HG03045 (cell line): ENCODE data around the gene CFAP119.

ENCODE experiments used
- ATAC-seq: cut with Tn5 transposase; IDR thresholded peaks from one replicate; pipeline ENCODE4 v1.9.1; 2021; ENCODE audit warnings: mild to moderate bottlenecking, moderate library complexity; ENCODE audit not compliant: unreplicated experiment

CFAP119 gene

DNA sequence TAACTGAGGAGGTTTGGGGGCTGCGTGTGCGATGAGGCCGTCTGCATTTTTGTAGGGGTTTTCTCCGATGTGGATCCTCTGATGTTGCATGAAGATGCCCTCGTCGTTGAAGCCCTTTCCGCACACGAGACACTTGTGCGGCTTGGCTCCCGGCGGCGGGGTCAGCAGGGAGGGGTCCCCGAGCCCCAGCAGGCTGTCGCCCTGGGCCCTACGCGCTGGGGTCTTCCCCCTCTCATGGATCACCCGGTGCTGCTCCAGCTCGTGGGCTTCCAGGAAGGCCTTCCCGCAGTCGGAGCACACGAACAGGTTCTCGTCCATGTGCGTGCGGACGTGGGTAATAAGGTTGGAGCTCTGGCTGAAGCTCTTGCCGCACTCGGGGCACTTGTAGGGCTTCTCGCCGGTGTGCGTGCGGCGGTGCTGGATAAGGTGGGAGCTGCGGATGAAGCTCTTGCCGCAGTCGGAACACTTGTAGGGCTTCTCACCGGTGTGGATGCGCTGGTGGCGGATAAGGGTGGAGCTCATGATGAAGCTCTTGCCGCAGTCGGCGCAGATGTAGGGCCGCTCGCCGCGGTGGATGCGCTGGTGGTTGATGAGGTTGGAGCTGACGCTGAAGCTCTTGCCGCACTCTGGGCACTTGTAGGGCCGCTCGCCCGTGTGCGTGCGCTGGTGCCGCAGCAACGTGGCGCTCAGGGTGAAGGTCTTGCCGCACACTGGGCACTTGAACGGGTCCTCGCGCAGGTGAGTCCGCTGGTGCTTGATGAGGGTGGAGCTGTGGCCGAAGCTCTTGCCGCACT, 20.8 kb upstream of the CFAP119 start:
- no peak for ATAC-seq

DNA sequence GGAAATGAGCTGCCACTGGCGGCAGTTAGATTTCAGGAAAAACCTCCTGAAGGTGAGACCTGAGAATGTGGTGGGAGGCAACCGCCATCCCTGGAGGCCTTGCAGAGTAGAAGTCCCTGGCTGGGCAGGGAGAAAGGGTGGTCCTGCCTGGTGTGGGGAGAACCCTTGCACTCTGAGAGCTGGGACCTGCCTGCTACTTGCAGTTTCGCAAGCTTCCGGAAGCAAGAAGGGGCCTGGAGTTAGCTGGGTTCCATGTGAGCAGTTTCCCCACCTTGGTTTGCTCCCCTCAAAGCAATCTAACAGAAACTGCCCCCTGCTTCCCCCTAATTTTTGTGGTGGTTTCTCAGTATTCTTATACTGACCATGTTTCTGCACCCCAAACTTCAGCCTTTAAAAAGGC, 18.7 kb upstream of the CFAP119 start:
- no peak for ATAC-seq

DNA sequence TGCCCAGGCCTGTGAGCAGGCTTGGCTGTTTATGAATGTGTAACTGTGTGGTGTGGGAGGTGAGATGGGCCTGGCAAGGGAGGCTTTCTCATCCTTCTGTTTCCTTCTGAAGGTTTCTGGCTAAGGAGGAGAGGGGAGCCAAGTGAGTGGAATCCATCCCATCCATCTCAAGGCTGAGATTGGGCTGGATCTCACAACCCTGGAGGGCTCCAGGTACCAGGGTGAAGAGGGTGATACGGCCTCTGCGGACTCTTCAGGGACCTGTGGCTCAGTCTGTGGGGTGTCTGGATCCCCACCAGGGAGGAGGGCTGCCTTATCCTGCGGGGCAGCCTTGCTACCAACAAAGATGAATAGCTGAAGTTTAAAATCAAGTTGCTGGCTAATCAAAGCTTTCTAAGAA, 18.2 kb upstream of the CFAP119 start:
- no peak for ATAC-seq

DNA sequence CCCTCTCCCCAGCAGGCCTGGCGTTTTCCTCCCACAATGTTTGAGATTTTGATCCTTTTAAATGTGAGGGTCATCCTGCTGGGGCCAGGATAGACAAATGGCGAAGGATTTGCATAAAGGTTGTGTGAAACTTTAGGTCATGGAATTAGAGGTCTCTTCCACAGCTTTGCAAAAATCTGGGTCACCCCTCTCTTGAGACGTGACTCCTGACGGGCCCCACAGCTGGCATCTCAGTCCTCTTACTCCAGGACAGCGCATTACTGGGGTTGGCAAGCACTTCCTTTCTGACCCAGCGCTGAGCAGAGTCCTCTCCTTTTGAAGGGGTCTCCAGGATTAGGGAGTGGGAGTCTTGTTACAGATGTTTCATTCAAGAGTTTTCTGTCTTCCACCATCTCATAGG, 17.7 kb upstream of the CFAP119 start:
- ATAC-seq = no peak

DNA sequence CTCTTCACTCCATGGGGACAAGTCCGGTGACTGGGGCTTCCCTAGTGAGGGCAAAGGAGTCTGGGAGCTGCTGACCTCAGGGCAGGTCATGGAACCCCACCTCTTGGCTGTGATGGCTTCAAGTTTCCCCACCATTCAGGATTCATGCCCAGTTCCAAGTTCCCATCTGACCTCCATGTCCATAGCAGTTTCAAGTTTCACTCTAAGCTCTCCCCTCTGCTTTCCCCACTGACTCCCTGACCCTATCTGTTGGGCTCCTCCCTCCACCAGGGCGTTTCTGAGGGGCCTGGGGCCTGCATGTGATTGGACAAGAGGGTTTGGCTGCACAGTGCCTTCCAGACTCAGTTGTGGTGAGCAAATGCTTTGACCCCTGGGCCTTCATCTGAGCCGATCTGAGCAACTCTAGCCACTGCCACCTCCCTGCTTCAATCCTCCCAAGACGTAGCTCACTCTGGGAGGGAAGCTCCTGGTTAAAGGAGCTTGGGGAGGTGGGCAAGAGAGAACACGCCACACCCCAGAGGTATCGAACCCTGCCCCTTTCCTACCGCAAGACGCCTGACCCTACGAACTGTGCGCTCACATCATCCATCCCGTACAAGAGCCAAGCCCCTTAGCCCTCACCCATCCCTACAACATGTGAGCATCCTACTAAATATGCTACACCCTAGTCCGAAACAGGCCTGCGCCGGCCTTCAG, 16.8 kb upstream of the CFAP119 start:
- ATAC-seq = no peak

DNA sequence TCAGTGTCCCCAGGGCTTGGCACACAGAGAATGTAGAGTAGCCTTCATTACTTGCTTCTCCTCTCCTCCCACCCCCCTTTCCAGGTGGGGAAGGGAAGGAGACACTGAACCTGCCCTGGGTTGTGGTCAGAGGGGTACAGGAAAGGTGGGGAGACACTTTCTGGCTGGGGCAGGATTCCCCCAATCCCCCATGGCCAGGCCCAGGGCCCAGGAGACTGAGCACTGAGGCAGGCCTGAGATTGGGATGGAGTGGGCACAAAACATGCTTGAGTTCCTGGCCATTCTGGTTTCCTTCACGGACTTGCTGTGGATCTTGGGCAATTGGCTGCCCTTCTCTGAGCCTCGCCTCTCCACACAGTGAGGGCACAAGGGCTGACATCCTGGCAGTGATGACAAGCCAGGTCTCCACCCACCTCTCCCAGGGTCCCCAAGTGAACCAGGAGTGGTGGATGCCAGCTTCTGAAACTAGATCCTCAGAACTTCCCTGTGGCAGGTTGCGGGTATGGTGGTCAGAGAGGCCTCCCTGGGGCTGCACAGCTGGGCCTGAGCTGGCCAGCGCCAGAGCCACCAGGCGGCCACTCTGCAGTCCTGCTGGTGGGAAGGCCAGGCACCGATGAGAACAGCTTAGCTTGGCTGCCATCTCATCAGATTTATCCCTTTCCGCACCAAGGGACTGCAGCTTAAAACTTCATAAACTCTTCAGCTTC, 15.9 kb upstream of the CFAP119 start:
- ATAC-seq = no peak

DNA sequence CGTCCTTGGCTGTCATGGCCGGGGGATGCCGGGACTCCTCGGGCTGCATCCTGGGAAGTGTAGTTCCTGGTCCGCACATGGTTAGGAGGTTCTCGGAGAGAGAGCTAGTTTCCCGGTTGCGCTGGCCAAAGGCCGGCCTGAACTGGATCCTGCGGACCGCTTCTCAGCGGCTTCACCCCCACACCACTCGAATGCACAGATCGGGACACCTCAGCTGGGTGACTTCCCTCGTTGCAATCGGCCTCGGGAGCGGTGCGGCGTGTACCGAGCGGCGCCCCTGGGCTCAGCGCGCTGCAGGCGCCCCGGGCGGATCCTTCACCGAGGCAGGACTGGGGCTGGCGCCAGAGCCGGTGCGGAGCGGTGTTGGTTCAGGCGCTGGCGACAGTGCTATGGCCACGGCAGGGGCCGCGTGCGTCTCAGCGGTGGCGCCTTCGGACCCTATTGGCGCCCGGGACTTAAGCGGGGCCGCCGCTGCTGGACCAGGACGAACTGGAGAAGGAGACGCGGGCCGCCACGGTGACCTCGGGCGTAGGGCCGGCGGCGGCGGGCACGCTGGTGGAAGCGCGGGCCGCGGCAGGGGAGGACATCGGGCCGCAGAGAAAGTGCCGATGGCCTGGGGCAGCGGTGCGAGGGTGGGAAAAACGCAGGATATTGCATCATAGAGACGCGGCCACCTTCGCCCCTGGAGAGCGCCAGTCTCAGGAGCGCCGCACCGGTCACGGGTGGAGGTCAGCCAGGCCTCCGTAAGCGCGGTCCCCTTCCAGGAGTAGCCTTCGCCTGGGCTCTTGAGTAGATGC, 13.7 kb upstream of the CFAP119 start:
- ATAC-seq = peak; percentile 55

DNA sequence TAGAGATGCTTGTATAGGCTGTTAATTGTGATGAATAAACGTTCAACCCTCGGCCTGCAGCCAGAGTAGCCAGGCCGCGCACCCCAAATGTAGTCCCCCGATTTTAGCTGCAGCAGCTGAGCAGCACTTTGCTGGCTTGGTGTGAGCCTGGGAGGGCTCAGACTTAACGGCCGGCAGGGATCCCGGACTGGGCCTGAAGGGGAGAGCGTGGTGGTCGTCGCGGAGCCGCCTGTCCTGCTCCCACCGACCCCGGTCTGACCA, 13.2 kb upstream of the CFAP119 start:
- no peak for ATAC-seq

DNA sequence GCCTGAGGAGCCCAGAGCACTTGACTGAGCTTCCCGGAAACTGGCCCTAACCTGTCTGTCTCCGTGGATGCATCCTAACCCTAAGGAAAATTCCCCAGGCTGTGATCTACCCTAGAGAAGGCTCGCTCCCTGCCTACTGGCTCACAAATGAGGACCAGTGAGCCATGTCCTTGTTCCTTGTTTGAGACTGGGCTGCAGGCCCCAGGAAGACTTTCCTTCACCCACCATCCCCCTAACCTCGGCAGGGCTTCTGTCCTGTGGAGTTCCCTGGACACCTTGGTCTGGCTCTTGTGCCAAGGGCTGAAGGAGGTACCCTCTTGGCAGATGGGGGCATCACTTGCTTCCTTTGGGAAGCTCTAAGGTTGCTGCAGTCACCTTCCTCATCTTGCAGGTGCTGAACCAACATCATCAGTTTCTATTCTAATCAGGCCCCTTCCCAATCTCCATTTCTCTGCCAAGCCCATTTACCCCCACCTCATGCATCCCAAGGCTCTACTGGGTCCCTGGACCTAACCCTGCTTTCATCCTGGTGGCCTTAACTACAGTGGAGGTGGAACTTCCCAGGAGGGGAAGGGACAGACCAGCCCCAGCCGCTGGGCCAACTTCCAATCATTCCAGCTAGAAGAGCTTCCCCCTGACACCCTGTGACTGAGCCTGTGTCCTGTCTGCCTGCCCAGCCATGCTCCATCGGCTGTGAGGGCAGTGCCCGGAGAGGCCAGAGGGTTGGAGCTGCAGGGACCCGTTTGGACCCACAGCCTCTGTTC, 12.7 kb upstream of the CFAP119 start:
- ATAC-seq = no peak

DNA sequence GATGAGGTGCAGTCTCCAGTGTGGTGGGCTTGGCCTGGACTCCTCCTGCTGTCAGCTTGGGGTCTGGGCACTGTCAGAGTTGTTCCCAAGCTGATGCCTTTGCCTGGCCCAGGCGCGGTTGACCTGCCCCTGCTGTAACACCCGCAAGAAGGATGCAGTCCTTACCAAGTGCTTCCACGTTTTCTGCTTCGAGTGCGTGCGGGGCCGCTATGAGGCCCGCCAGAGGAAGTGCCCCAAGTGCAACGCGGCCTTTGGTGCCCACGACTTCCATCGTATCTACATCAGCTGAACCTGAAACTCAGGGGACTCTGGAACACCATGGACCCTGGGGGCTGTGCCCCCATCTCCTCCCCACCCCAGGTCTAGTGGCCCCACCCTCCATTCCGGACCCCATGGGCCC, 12.0 kb upstream of the CFAP119 start:
- ATAC-seq = no peak

DNA sequence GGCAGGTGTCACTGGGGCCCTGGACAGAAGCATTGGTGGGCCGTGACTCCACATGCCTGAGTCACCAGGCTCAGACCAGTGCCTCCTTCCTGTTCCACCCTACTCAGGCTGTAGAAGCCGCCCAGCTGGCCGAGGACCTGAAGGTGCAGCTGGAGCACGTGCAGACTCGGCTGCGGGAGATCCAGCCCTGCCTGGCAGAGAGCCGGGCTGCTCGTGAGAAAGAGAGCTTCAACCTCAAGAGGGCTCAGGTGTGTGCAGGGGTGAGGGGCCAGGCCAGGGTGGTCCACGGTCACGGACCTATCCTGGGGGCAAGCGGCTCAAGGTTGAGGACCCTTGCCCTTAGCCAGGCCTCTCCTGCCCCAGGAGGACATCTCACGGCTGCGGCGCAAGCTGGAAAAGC, 9.9 kb upstream of the CFAP119 start:
- no peak for ATAC-seq

DNA sequence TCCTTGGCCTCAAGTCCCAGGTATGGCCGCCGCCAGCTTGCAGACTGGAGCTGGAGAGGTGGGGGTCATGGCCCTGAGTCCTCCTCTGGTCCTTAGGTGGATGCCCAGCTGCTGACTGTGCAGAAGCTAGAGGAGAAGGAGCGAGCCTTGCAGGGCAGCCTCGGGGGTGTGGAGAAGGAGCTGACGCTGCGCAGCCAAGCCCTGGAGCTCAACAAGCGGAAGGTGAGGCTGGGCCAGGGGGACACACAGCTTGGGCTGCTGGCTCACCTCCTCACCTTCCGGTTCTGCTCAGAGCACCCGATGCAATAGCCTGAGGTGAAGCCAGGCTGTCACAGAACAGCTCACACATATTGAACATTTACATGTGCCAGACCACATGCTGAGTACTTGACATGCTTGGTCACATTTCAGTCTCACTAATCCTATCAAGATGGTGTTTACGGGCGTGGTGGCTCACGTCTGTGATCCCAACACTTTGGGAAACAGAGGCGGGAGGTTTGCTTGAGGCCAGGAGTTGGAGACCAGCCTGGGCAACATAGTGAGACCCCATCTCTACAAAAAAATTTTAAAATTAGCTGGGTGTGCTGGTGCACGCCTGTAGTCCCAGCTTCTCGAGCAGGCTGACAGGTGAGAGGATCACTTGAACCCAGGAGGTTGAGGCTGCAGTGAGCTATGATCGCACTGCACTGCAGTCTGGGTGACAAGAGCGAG, 7.7 kb upstream of the CFAP119 start:
- ATAC-seq = no peak

DNA sequence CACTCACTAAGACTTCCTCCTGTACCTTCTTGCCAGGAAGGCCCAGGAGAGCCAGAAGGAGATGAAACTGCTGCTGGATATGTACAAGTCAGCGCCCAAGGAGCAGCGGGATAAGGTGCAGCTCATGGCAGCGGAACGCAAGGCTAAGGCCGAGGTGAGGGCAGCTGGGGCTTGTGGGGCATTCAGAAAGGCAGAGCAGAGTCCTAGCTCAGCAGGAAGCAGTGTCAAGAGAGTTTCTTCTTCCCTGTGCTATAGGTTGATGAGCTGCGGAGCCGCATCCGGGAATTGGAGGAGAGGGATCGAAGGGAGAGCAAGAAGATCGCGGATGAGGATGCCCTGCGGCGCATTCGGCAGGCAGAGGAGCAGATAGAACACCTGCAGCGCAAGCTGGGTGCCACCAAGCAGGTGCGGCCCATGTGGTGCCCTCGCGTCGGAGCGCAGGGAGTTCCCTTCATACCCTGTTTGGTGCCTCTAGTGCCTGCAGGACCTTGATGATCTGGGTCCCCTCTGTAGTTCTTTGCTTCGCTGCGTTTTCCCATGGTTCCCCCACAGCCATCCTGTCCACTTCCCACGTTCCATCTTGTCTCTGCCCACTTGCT, 6.8 kb upstream of the CFAP119 start:
- ATAC-seq = no peak

DNA sequence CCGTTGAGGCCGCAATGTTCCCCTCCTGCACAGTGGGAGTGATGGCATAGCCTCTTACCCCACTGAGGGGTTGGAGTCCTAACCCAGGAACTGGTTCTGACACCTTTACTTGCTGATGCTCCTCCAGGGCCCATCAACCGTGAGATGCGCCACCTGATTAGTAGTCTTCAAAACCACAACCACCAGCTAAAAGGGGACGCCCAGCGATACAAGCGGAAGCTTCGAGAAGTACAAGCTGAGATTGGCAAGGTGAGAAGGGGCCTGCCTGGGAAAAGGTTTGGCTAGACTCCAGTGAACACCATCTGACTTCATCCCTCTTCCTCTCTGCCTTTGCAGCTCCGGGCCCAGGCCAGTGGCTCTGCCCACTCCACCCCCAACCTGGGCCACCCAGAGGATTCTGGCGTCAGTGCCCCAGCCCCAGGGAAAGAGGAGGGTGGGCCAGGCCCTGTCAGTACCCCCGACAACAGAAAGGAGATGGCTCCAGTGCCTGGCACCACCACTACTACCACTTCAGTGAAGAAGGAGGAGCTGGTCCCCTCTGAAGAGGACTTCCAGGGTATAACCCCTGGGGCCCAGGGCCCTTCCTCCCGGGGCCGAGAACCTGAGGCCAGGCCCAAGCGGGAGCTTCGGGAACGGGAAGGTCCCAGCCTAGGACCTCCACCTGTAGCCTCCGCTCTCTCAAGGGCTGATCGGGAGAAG, 6.1 kb upstream of the CFAP119 start:
- no peak for ATAC-seq

DNA sequence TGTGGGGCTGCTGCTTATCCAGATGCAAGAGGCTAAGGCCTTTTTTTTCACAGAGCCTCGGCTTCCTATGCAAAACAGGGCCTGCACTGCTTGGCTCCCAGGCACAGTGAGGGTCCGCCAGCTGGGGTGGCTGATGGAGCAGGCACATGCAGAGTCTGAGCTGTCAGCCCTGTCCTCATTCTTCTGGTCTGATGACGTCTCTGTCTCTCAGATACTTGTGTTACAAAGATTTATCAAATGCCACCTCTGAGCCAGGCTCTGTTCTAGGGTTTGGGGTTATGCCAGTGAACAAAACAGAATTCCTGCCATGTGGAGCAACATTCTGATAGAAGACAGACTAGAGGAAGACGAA, 5.0 kb upstream of the CFAP119 start:
- no peak for ATAC-seq

DNA sequence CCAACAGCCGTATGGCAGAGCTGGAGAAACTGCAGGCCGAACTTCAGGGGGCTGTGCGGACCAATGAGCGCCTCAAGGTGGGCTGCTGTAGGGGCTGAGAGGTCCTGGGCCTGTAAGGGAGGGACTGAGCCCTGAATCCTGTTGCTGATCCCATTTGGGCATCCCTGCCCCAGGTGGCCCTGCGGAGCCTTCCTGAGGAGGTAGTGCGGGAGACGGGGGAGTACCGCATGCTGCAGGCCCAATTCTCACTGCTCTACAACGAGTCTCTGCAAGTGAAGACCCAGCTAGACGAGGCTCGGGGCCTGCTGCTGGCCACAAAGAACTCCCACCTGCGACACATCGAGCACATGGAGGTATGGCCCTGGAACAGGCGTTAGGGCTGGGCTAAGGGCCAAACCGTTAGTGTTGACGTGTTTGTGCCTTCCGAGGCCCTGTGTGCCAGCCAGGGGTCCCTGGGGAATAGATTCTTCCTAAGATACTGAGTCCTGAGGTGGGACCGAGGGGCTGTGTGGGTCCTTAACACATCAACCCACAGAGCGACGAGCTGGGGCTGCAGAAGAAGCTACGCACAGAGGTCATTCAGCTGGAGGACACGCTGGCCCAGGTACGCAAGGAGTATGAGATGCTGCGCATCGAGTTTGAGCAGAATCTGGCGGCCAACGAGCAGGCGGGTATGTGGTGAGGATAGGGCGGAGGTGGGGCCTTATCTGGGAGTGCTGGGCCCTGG, 4.5 kb upstream of the CFAP119 start:
- no peak for ATAC-seq

DNA sequence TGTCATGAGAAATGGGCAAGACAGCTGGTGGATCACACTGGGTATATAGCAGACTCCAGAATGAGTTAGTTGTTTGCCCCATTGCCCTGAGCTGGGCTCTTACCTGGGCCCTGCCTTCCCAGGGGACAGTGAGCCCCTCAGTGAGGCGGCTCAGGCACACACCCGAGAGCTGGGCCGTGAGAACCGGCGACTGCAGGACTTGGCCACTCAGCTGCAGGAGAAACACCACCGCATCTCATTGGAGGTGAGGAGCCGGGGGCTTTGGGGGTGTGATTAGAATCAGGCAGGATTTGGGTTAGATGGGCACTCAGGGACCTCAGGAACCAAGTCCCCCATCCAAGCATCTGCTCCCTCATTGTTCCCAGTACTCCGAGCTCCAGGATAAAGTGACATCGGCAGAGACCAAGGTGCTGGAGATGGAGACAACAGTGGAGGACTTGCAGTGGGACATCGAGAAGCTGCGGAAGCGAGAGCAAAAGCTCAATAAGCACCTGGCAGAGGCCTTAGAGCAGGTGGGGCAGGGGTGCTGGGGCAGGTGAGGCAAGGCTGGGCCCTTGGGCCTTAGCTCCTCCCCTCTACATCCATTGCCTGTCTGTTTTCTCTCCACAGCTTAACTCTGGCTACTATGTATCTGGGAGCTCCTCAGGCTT, 3.1 kb upstream of the CFAP119 start:
- no peak for ATAC-seq

DNA sequence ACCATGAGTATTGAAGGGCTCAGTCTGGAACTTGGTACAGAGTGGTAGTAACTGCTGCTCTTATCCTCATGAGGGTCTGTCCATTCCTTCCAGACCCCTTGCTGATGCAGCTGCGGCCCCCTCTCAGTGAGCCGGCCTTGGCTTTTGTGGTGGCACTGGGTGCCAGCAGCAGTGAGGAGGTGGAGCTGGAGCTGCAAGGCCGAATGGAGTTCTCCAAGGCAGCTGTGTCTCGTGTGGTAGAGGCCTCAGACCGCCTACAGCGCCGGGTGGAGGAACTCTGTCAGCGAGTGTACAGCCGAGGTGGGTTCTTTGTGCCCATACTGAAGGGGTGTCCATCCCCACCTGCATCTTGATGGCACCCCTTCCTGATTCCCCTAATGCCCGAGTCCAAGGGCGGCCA, 2.2 kb upstream of the CFAP119 start:
- ATAC-seq = no peak
